NOMO-1 treated with dmso at 0.1 percent for 144 hours (cell line): ENCODE data around the gene QTRT2.
A peak's percentile ranks its signal among the peaks of the same experiment; 100 is the strongest.

Experiments
- DNase-seq: peaks from one replicate; lab custom pipeline; 2025; ENCODE audit not compliant: unreplicated experiment; lab: John Stamatoyannopoulos, UW

Gene QTRT2

DNA sequence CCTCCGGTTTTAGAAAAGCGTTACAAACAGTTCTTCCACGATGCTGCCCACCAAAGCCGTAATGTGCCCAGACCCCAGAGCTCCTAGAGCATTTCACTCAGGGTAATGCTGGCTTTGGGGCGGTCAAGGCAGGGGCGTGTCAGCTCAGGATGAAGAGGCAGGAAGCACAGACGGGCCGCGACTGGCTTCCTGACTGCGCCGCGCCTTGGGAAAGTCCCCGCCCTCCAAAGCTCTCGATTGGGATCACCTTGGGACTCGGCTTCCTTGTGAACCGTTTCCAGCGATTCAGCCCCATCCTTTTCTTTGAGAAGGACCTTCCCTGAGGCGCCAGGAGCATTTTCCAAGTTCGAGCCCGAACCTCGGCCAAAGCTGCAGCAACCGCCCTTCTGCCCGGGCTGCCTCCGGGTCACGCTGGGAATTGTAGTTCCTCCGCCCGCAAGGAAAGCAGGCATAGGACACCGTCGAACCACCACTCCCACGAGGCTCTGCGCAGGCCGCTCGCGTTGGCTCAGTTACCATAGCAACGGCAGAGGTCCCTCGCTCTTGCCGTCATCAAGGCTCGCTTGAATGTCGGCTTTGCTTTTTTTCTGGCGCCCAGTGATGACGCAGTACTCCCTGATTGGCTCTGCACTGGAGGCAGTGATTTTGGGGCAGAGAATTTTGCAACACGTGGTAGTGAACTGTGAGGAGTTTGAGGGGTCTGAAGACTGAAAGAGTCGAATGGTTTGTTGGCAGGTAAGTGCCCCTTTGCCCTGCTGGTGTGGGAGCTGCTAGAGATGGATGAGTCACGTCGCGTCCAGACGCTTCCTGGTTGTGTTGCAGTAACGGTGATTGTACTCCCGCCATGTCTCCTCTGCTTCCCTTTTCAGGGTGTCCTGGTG lies at the start of gene QTRT2, which contains the start of gene CCDC191:
QTRT2 (plus strand) TSS at position 608 of the 881 bp plus-strand sequence. CDS start 8,521 bp downstream, outside the sequence.
CCDC191 (minus strand) TSS at position 397 of the 881 bp plus-strand sequence; CDS start at position 337, 60 bp downstream.
- DNase-seq = peak; percentile 100

DNA sequence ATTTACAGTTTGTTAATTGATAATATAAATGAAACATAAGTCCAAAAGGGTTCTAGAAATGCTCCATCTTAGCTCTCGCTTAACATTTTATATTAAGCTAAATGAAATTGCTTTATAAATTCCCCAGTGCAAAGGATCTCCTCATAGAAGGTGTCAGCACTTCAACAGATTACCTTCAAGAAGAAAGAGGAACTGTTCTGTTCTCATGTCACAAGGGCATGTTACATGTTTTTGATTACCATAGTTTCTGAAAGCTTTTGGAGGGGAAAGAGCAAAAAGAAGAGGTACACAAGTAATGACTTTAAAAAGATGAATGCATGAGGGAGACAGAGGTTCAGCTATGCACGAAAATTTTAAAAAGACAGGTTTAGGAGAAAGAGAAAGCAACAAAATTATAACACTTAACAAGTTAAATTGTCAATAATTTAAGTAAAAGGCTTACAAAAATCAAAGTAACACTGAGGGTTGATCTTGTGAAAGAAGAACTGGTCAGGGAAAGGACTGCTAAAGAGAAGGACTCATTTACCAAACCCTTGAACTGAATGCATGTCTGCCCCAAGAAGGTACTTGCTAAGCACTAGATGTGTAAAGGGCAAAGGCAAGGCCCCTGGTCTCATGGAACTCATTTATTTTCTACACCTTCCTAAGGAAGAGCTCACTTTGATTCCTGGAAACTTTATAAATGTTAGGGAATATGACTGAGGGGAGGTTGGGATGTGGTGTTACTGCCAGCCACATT lies 45.3 kb upstream of the QTRT2 start:
- no peak for DNase-seq

DNA sequence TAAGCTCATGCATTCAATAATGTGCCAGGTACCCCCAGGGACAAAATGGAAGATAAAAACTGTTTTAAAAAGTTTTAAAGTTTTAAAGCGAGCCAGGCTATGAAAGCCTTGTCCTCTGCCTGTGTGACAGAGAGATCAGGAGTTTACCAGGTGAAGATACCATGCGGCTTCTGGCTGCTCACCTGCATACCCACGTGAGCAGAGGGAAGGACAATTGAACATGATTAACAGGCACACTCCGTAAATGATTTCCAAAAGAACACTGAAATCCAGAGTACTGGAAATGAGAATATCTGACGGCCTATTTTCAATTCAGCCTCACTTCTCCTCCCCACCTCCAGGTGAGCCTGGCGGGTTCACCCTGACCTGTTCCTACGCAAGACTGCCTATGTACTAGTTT lies 42.3 kb upstream of the QTRT2 start:
- DNase-seq = no peak

DNA sequence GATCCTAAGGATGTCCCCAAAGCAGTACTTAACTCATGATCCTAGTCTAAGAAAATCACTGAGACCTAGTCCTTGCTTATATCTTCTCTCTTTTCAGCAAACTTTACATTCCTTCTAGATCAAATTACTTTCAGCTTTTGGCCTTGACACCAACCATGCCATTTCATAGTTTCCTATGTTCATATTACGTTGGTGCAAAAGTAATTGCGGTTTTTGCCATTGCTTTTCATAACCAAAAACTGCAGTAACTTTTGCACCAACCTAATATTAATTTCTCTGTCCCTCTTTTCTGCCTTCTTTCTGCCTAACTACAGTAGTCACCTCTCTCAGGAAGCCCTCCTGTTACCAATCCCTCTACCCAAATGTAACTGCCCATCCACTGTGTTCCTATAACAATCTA lies 37.1 kb upstream of the QTRT2 start:
- DNase-seq = no peak

DNA sequence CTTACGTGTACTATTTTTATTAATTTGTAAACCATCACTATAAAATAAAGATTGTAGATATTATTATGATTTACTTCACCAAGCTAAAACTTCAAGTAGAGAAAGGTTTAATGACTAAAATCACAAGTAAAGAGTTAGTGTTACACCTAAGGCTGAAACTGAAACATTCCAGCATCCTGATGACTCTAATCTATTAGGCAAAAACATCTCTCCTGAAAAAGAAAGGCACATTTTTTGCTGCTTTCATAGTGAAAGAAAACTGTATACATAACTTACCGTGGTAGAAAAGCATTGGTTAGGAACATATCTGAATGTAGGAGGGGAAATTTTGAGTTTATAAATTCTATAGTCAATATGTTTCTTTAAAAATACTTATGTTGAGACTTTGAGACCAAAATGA lies 35.6 kb upstream of the QTRT2 start:
- DNase-seq = no peak

DNA sequence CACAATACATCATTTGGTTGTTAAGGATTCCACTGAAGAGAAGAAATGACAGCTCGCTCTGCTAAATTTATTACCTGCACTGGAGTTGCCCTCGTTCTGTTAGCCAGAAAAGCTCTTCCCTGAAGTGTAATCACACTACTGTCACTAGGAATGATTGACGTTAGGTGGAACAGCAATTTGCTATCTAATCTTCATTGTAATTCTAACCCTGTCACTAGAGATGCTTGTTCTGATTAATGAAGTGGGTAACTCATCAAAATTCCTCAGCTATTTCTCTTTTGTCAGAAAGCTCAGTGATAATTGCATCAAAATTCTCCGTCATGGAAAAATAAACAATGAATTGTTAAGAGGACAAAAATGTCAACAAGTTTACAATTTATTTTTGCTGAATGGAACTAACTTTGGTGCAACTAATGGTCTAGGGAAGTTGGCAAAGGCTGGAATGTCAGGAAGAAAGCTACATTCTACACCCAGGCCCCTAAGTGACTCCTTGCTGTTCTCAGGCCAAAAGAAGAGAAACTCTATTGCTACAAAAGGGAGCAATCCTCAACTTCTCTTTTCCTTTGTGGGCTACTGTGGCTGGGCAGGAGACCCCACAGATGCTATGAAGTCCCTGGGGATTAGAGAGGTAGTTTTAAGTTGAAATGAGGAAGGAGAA lies 34.3 kb upstream of the QTRT2 start:
- no peak for DNase-seq

DNA sequence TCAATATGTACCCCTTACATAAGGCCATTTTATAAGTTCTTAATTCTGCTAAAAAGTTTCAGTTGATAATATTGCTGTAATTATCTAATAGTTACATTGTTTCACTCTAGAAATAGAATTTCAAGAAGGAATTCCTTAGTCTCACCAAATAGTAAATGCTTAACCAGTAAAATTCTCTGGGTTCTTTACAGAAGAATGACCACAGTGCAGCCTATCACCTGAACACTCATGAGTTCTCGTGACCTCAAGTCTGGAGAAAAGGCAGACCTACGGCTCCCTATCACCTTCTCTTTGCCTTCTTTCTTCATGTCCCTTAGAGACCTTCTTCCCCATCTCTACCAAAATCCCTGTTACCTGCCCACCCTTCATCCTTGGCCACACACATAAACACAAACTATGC lies 31.1 kb upstream of the QTRT2 start:
- DNase-seq = no peak

DNA sequence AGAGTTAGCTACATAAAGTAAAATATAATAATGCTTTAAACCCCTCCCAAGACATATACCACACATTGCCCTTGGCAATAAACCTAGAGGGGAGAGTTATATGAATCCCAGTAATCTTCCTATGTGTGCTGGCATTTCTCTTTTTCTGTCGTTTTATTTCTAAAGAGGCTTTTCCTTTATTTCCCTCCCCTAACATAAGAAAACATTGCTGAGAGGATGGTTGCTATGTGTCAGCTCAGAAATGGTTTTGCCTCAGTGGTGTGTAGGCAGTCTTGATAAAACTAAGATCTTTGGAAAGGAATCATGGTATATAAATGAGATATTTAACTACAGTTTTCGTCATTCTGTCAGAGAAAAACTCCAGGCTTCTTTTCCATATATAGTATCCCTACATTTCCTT lies 30.2 kb upstream of the QTRT2 start:
- DNase-seq = no peak

DNA sequence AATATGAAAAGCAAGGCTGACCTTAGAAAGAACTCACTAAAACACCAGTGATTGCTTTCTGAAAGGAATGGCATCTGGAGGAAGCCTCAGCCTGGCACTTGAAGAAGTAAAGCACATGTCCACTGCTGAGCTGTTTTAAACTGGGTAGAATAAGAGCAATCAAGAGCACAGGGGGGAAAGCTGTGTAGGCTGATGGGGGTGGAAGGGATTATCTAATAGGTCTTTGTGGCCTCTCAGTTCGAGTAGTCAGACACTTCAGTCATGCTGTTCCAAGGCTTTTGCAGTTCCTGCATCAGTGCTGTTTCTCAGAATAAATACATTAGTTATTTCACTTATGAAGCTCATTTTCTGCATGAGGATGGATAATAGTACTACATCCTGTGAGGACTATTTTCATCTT lies 22.8 kb upstream of the QTRT2 start:
- no peak for DNase-seq

DNA sequence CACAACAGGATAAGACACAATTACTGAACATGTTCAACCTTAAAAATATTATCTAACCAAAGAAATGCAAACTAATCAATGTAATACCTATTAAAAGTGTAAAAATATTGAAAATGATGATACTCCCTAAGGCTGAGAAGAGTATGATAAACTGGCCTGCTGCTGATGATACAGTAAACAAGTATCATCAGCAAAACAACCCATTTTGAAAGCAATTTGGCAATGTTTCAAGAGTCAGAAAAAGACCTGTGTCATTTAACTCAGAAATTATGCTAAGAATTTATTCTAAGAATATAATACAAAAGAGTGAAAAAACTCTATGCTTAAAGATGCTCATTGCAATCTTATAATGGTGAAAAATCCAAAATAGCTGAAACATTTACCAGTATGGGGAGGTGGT lies 22.3 kb upstream of the QTRT2 start:
- no peak for DNase-seq

DNA sequence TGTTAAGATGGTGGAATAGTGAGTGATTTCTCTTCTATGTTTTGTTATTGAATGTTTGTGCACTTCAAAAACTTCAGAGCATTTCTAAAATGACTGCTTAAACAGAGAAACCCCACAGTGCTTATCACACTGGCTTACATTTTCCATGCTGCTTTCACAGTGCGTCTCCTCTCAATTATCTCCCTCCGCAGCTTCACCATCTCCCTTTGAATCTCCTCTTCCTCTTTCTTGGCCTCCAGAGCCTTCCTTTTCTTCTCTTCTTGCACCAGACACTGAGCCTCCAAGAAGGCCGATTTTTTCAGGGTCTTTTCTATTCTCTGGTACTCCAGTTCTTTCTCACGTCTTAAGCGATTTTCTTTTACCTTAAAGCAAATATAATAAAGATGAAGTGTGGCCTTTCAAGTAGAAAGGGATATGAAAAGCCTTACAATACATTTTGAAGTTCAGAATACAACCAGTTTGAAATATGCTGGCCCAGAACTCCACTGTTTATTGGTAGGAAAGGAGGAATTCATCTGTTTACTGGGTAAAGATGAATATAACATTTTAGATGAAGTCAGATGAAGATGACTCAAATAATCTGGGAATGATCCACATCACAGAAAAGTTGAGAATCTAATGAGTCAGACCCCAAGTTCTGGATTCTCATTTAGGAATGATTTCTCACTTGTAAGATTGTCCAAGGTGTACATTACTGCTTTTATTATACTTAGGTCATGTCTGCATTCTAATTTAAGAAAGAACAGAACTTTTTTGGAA lies 21.6 kb upstream of the QTRT2 start:
- DNase-seq = no peak

DNA sequence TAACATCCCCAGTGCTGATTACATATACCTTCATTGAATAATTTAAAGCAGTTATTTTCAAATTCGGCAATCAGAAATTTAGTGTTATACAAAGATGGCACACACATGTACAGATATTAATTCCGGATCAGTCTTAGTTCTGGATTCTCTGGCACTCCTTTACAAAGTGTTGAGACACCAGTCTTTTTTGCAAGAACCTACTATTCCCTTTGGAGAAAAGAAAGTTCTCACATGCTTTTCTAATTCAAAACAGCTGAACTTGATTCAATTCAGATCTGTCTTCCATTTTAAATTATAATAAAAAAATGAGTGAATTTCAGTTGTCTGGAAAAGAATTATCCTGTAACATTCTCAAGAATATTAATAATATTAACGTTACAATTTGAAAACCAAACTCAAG lies 20.6 kb upstream of the QTRT2 start:
- DNase-seq = no peak

DNA sequence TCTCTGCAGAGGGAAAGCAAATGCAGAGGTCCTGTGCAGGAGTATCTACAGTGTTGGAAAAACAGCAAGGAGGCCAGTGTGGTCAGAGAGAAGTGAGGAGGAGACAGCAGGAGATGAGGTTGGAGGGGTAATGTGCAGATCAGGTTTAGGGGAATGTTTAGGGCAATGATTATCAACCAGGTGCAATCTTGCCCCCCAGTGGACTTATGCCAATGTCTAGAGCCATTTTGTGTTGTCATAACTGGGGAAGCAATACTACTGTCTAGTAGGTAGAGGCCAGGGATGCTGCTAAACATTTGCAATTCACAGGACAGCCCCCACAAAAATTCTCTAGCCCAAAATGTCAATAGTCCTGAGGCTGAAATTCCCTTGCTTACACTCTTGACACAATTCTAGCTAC lies 13.3 kb upstream of the QTRT2 start:
- DNase-seq = no peak

DNA sequence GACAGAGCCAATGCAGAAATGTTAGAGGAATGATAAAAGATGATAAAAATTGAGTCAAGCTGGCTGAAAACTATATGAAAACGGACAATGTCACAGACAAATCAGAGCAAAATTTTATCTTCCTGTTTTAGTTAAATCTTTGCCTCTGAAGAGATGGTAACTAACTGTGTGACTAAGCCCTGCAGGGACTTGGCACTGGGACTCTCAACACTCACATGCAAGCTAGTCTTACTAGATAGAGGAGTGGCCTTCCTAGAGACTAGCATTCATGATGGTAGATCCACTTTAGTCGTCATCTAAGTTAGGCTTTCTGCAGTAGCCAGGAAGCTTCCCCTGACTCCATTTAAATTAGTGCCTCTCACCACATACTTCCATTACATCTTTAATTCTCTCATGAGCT lies 4.3 kb upstream of the QTRT2 start:
- DNase-seq = no peak

DNA sequence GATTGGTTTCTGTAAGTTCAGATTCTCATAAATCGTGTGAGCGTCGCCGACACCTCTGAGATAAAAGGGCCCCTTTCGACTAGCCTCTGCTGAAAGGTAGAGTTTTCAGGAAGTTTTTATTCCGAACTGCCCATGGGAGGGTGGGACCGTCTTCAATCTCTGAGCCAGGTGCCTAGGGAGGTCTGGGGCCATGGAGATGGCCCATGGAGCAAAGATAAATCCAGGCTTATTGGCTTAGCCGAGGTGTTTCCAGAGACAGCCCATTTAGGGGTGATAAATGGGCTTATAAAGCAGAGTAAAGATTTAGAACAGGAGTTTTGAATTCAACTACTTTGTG lies 442 bp downstream of the QTRT2 start:
- no peak for DNase-seq

DNA sequence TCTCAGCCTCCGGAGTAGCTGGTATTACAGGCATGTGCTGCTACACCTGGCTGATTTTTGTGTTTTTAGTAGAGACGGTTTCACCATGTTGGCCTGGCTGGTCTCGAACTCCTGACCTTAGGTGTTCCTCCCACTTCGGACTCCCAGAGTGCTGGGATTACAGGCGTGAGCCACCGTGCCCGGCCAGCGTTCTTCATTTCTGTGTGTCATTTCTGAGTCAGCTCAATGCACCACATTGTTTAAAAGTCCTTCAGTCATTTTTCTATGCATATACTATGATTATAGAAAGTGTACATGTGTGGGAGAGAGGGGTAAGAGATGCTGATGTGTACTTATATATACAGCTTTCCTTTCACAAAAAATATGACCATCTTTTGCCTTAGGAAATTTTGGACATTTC lies 2.1 kb downstream of the QTRT2 start:
- no peak for DNase-seq

DNA sequence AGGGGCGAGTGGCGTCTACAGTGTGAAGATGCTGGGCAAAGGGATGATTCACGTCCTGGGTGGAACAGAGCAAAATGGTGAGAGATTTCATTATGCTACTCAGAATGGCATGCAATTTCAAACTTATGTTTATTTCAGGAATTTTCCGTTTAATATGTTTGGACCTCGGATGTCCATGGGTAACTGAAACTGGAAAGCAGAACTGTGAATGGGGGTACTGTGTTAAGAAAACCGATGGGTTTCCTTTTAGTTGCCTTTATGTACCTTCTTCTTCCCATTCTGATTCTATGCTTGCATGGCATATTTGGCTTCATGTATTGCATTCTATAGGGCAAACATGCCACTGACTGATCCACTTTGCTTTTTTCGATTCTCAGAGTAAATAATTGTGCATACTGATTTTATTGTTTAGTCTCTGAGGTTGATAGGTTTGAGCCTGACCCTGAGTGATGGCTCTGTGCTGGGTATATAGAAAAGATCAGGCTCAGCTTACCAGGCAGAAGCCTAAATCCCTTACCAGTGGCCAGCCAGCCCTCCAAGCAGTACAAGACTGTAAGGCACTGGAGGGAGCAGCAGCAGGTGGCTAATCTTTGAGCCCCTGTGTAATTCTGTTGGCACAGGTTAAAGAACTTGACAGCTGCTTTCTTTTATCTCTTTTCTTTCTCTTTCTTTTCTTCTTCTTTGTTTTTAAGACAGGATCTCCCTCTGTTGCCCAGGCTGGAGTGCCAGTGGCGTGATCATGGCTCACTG lies 4.5 kb downstream of the QTRT2 start:
- no peak for DNase-seq

DNA sequence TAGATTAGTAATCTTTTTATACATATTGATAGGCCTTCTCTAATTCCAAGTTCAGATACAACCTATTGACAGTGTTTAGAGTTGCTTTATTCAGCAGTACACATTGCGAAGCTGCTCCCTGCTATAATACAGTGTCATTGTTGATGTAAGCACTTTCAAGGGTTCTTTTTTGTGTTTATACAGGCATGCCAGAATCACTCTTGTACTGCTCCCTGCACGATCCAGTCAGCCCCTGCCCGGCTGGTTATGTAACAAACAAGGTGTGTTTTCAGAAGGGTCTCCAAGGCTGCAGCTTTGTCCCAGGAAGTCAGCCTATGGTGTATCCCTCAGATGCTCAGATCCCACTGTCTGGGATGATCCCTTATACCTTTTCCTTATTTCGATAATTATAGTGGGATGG lies 11.3 kb downstream of the QTRT2 start:
- DNase-seq = no peak

DNA sequence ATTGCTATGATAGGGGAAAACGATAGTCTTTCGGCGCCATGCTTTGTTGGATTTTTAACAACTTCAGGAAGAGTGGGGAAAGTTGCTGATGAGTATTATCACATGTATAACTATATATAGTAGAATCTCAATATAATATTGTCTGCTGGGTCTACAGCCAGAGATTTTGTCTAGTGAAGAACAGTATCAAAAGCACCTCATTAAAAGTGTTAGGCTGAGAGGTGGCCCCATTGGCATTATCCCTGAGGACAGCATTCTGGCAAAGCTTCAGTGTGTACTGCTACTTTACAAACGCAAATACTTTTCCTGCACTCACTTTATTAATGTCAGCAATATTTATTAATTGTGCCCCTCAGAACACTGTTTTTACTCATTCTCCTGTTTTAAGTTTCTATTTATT lies 11.8 kb downstream of the QTRT2 start:
- no peak for DNase-seq

DNA sequence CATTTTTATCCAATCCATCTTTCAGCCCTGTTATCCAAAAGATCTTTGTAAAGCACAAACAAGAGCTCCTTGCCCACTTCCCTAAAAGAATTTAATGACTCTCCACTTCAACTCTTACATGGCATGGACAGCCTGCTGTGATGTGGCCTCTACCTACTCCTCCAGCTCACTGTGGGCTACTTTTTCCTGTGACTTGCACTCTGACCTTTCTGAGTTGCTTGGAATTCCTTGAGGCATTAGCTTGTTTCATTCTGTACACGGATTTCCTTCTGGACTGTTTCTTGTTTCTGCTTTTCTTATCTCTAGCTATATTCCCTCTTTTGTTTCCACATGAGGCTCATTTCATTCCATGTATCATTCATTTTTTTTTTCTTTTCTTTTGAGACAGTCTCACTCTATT lies 15.2 kb downstream of the QTRT2 start:
- no peak for DNase-seq
